Measurements from ENCODE around the gene SYNJ2.

SYNJ2 gene

DNA sequence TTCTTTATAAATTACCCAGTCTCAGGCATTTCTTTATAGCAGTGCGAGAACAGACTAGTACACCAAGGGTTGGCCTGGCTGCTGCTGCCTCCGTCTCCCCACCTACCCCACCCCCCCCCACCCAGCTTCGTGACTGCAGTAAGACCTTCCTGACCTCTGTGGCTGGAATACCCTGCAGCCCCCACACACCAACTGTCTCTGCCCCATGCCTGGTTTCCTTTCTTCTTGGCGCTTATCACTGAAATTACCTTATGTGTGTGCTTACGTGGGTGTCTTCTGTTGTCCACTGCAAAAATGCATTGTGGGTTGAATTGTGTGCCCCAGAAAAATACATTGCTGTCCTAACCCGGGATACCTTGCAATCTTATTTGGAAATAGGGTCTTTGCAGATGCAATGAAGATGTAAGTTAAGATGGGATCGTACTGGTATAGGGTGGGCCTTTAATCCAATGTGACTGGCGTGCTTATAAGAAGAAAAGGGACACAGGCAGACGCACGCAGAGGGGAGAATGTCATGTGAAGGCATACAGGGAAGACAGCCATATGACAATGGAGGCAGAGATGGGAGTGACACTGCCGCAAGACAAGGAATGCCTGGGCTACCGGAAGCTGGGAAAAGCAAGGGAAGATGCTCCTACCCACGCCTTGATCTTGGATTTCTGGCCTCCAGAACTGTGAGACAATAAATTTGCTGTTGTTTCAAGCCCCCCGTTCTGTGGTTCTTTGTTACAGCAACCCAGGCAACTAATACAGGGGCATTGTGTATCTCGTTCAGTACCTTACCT, 15.4 kb downstream of the SYNJ2 start:
- DNase-seq (ENCODE audit: low spot score), result no peak

- DNase-seq (ENCODE audit: low spot score), result no peak
These were observed 16.4 kb downstream of the SYNJ2 start for GRCh38 chr6:157997893-157998608.

- DNase-seq (ENCODE audit: low spot score), result no peak
These were observed 17.1 kb downstream of the SYNJ2 start for GRCh38 chr6:157998707-157999167.

GRCh38 chr6:157999168-158000051, 17.7 kb downstream of the SYNJ2 start:
- no peak for DNase-seq (ENCODE audit: low spot score)

DNA sequence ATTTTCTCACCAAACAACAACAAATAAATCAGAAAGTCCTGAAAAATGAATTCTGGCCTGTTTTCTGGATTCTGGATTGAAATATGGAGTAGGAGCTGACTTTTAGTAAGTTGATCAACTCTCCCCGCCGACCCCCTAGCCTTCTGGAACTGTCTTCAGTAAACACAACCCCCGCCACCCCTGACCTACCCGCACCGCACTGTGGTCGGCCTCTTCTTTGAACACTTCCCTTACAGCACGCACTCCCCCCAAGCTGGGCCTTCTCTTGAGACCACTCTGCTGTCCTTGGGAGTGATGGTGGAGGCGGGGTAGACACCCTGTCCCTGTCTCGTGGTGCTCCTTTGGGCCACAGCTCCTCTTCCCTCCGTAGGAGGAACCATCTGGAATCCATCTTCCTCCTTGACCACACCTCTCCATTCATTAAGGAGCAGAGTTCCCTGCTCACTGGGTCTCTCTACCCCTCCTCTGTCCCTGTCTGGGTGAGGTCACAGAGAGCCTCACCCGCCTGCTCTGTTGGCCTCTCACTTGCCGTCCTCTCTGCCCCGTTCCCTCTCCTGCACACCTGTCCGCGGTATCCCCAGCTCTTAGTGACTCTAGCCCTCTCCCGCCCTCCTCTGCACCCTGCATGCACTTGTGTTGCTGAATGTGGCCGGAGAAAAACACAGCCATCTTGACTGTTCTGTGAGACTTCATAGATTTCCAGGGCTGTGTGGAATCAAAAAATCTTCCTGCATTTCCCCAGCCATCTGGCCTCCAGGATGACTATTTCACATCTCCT, 19.1 kb downstream of the SYNJ2 start:
- no peak for DNase-seq (ENCODE audit: low spot score)

DNA sequence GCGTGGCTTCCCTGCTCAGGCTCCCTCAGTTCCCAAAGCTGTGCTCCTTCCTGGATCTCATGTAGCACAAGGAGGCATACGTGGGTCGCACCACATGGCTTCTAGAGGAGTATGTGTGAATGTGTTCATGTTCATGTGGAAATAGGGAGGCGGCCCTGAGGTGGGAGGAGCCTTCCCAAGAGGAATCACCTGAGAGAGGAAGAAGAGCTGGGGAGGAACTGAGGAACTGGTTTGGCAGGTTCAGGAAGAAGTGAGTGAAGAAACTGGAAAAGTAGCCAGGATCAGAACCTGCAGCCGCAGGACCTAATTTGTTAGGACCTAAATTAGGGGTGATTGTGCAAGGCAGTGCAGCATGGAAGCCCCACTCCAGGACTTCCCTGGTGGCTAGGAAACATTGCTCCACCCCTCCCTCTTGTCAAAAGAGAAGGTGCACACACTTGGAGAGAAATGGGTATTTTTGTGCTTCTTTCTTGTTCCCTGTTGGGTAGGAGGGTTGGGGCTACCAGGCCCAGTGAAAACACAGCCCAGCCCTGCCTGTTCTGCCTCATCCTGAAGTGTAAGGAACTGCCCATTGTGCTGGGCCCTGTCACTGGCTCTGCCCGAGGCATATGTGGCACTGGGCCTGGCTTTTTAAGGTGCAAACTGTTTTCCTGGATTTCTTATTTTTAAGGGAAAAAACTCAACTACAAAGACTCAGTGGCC, 20.7 kb downstream of the SYNJ2 start:
- DNase-seq (ENCODE audit: low spot score), result no peak

DNA sequence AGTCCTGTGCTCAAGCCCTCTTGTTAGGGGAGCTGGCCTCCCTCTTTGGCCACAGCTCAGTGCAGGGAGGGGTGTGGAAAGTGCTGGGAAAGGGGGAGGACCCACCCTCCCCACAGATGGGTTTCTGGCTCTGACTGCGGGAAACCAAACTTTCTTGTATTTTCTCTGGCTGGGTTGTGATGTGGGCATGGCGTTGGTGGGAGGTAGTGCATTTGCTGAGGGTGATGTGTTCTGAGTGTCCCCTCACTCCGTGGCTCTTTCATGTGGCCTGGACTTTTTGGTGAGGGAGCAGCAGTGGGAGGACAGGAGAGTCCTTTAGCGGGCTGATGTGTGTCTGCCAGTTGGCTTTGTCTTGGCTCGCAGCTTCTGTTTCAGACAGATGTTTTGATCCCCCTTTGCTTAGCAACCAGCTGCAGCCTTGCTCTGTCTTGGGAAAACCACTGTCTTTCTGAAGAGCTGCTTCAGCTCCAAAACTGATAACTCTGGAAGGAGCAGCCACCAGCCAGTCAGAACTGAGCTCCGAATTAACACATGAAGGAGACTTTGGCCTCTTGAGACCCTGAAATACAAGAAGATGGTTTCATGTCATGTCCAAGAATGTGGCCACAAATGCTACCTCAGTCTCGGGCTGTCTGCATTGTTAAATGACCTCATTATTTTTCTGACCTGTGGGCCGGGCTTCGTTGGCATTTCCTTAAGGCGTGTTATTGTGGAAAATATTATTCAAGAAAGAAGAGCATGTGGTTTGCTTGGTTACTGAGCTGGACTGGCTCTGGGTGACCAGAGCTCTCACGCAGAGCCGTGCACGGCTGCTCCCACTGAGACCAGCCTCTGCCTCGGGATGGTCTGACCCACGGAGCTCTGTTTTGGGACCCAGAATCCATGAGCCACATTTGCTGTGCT, 21.5 kb downstream of the SYNJ2 start:
- DNase-seq (ENCODE audit: low spot score), result no peak

GRCh38 chr6:158003910-158004700, 22.4 kb downstream of the SYNJ2 start:
- DNase-seq (ENCODE audit: low spot score), result no peak

DNA sequence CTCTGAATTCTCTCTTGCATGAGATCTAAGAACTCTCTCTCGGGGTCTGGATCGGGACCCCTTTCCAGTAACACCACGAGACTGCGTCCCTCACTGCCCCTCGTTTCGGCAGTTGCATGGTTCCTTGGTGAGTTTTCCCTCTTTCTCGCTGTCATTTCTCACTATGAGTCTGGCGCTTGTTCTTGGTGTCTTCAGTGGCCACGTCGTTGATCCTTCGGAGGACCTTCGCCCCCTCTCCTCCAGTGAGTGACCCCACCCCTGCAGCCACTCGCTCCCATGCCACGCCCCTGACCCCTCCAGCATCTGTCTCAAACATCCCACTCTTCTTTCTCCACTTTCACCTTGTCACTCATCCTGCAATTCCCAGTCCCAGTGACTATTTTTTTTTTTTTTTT, 23.0 kb downstream of the SYNJ2 start:
- DNase-seq (ENCODE audit: low spot score), result no peak

GRCh38 chr6:158005626-158006180, 24.0 kb downstream of the SYNJ2 start:
- no peak for DNase-seq (ENCODE audit: low spot score)

- no peak for DNase-seq (ENCODE audit: low spot score)
These were observed 24.7 kb downstream of the SYNJ2 start for GRCh38 chr6:158006331-158006730.

DNA sequence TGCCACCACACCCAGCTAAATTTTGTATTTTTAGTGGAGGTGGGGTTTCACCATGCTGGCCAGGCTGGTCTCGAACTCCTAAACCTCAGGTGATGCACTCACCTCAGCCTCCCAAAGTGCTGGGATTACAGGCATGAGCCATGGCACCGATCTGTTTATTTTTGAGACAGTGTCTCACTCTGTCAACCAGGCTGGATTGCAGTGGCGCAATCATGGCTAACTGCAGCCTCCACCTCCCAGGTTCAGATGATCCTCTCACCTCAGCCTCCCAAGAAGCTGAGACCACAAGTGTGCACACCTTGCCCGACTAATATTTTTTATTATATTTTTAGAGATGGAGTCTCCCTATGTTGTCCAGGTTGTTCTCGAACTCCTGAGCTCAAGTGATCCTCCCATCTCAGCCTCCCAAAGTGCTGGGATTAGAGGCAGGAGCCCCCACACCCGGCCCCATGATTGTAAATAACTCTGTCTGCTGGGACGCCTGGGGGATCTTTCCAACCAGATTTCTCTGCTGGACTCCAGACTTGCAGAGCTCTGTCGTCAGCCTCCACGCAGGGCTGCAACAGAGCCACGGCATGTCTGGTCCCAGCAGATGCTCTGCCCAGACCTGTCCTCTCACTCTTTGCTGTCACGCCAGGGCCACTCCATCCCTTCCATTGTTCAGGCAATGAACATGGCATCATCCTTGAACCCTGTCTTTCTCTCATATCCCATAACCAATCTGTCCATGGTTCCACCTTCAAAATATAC, 25.3 kb downstream of the SYNJ2 start:
- DNase-seq (ENCODE audit: low spot score), result no peak

DNA sequence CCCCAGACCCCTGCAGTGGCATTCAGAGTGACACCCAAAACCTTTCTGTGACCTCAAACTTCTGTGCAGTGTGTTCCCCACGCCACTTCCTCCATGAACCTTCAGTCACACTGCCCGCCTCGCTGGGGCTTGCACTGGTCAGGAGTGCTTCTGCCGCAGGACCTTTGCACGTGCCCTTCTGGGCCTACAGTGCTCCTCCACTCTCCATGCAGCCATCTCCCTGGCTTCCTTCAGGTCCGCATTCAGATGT, 27.1 kb downstream of the SYNJ2 start:
- no peak for DNase-seq (ENCODE audit: low spot score)

DNA sequence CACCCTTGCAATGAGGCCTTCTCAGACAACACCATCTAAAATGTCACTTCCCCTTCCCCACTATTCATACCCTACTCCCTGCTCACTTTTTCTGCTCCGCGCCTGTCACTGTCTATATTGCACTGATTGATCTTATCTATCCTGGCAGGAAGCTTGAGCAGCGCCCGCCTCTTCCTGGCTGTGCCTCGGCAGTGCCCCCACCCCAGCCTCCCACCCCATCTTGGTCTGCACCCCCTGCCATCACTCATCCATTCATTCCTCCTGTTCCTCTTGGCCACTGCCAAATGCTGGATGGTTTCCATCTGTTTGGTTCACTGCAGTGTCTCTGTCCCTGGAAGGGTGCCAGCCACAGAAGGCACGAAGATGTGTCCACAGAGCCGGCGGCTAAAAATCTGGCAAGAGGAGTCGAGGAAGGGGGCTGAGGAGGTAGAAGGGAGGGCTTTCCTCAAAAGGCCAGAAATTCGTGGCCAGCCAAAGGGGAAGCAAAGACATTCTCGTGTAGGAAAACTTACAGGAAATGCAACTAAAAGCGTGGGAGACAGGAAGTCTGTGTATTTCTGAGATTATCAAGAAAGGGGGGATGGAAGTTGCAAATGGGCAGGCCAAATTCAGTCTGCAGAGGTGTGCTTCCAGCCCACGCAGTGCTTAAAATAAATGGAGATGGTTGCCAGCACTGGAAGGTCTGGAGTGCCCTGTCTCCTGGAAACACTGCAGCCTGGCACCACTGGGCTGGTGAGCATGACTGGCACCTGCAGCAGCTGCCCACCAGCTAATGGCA, 27.6 kb downstream of the SYNJ2 start:
- DNase-seq (ENCODE audit: low spot score), result no peak

GRCh38 chr6:158009935-158010585, 28.4 kb downstream of the SYNJ2 start:
- DNase-seq (ENCODE audit: low spot score), result no peak

DNA sequence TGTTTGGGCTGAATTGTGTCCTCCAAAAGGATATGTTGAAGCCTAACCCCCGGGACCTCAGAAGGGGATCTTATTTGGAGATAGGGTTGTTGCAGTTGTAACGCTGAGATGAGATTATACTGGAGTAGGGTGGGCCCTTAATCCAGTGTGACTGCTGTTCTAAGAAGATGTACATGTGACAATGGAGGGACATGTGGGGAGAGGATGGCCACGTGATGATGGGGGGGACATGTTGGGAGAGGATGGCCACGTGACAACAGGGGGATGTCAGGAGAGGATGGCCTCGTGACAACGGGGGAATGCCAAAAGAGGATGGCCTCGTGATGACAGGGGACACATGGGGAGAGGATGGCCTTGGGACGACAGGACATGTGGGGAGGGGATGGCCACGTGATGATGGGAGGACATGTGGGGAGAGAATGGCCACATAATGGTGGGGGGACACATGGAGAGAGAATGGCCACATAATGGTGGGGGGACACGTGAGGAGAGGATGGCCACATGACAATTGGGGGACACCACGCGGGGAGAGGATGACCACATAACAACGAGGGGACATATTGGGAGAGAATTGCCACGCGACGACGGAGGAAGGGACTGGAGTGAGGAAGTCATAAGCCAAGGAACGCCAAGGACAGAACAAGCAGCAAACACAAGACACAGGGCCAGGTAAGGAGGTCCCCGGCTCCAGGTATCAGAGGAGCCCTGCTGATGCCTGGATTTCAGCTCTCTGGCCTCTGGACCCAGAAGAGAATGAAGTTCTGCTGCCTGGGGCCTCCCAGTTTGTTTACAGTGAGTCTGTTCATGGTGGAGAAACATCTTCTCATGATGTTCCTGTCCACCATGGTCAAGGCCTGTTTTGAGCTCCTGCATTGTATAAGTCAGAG, 29.2 kb downstream of the SYNJ2 start:
- DNase-seq (ENCODE audit: low spot score), result no peak

Measured in hematopoietic multipotent progenitor cell treated with erythropoietin and hydrocortisone succinate and interleukin-3 and kit ligand, for 17 days (in vitro differentiated cells).